Measurements from ENCODE around the gene SLCO2A1.

SLCO2A1 gene

DNA sequence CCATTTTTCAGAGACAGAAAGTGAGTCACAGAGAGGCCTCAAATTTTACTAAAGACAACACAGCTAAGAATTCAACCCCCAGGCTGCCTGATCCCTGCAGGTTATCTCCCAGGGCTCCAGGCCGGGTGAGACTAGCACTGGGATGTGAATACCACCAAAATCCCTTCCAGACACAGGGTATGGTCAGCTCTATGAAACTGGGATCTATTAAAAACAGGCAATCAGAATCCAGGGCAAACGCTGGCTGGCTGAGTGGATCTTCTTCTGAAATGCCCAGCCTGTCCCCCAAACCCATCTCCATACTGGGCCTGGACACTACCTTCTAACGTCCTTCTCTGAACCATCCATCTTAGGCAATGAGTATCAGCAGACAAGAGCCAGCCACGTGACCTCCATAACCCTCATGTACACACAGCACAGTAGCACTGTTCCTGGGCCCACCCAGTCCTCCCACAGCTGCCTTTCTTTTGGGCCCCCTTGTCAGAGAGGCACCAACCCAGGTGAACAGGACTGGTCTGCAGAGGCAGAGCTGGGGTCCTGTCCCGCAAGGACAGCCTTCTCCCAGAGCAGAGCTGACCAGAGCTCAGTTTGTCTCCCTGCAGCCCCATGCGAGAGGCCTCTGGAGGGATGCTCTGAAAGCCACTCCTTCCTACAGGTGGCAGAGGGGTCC is 135.9 kb downstream of the SLCO2A1 start:
- H3K9me3 Mint-ChIP-seq = no peaks in the 10 kb centered on the region
- H3K4me3 Mint-ChIP-seq = no peak overlapping the region
- H3K4me1 Mint-ChIP-seq = peaks cover 11% of the 10 kb centered on the region
- DNase-seq = no peak
- H3K27me3 Mint-ChIP-seq = peaks cover 71% of the 10 kb centered on the region
- ATAC-seq = no peak
- H3K27ac Mint-ChIP-seq = no peak overlapping the region

DNA sequence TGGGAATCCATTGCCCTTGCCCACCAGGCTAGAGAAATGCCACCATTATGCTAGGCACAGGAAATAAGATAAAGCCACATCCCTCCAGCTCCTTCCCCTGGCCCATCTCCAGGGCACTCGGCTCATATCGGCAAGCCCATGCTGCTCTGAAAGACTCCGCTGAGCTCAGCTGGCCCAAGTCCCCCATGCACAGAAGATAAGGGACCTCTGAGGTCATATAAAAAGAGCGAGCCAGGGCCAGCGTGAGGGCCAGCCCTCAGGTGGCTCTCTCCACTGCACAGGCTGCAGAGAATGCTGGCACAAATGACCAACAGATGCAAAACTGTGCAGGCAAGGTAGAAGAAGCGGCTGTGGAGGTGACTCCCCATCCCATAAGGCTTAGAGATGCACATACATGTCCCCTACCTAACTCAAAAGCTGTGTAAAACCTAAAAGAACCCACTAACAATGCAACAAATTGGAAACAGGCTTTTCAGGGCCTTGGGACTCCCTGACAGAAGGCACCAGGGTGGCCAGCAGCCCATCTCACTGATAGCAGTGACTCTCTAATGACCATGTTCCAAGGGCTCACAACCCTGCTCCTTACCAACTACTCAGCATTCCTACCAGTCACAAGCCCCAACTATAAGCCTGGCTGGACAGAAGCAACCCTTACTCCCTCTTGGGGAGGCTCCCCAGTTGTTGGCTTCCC is 137.0 kb downstream of the SLCO2A1 start:
- peaks cover 73% of the 10 kb centered on the region for H3K27me3 Mint-ChIP-seq
- H3K9me3 Mint-ChIP-seq = no peaks in the 10 kb centered on the region
- H3K27ac Mint-ChIP-seq = no peak overlapping the region
- H3K4me3 Mint-ChIP-seq = no peak overlapping the region
- ATAC-seq (no peak), DNase-seq (no peak)
- peaks cover 11% of the 10 kb centered on the region for H3K4me1 Mint-ChIP-seq

DNA sequence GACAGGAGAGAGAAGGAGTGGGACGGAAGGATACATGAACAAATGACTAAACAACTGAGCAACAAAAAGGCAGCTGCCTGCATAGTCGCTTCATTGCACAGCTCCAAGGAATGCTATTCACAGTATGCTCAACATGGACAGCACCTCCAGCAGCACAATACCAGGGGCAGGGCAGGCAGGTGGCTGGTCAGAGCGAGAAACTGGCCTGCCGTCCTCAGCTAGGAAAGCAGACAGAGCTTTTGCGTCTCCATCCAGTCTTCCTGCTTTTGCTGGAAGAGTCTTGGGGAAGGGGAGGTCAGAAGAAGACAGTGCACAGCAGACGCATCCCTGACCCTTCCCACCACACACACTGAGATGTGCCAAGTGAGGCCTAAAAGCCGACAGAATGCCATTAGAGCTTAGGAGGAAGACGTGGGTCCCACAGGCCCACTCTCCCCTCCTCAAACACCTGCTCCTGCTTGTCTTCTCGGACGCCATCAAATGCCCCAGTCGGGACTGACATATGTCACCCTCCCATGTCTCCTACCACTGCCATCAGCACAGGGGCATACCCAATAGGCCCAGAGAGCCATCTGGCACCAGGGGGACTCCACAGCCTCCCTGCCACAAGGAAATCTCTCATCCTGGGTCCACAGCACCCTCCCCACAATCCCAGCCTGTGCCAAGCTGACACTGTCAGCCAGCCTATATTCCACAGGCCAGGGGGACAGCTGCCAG is 137.9 kb downstream of the SLCO2A1 start:
- Mint-ChIP-seq H3K4me3 (no peak overlapping the region), H3K9me3 (no peaks in the 10 kb centered on the region), H3K27me3 (peaks cover 69% of the 10 kb centered on the region), H3K4me1 (peaks cover 11% of the 10 kb centered on the region), H3K27ac (no peak overlapping the region)
- DNase-seq (no peak), ATAC-seq (no peak)

DNA sequence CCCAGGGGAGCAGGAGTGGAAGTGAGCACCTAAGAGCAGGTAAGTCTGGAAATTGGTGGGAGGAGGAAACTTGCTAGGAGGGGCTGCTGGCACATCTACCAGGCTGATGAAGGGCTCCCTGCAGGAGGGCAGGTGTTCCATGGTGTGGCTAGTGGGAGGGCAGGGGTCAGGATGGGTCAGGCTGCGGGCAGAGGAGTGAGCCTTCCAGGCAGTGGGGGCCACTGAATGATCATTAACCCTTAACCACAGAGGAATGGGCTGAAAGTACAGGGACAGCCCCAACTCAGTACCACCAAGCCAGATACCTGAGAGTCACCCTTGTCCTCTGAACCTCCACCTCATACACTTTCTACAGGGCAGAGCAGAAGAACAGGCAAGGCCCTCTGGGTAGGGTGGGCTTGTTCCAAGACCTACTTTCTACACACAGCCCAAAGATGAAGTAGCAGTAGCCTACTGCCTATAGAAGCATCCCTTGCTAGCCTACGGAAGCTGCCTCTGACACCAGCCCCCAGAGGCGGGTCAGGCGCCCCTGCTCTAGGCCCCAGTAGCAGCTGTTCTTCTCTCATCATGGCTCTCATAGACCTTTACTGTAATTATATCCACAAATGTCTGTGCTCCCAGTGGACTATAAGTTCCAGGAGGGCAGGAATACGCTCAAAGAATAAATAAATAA is 138.6 kb downstream of the SLCO2A1 start:
- H3K27me3 Mint-ChIP-seq = peaks cover 62% of the 10 kb centered on the region
- ATAC-seq = no peak
- H3K4me1 Mint-ChIP-seq = peaks cover 10% of the 10 kb centered on the region
- H3K9me3 Mint-ChIP-seq = no peaks in the 10 kb centered on the region
- DNase-seq = no peak
- H3K4me3 Mint-ChIP-seq = no peak overlapping the region
- H3K27ac Mint-ChIP-seq = no peak overlapping the region

DNA sequence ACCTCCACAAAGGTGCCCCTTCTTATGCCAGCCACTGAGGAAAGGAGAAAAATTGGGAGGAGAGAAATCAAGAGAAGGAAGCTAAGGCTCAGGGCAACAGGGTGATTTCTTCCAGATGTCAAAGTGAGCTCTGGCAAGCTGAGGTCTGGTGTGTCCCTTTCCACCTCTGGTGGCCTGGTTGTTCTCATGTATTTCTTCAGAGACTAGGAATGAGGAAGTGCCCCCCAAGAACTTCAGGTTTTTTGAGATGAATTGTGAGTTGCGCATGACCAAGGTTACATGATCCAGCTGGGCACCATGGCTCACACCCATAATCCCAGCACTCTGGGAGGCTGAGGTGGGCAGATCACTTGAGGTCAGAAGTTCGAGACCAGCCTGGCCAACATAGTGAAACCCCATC is 139.7 kb downstream of the SLCO2A1 start:
- Mint-ChIP-seq H3K4me1 (peaks cover under 1% of the 10 kb centered on the region), H3K27me3 (peaks cover 54% of the 10 kb centered on the region), H3K4me3 (no peak overlapping the region), H3K27ac (peak overlapping the region; percentile 20 to 41), H3K9me3 (no peaks in the 10 kb centered on the region)
- no peak for ATAC-seq
- DNase-seq = no peak

DNA sequence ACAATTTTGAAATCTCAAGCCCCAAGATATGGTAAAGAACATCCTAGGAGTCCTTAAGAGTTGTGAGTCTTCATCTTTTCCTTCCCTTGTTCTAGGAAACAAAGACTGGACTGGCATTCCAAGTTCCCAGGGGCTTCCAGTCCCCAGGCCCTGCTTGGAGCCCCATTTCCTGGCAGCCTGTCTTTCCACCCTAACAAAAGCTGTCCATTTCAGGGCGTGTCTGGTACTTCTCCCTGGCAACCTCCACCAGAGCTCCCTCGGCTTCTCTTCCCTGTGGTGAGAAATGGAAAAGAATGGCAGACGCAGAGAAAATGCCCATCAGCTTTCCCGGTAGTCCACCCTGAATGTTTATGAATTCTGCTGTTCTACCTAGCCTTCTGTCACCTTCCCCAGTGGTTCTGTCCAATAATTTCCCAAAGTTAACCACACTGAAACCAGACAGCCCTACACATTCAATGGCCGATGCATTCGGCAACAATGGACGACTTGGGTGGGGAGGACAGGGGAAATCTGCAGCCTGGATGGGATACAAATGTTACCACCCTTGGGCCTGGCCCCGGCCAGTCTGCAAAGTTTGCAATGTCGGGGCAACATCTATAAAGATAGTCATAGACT is 140.9 kb downstream of the SLCO2A1 start:
- Mint-ChIP-seq H3K4me3 (no peak overlapping the region), H3K27ac (no peak overlapping the region), H3K4me1 (no peaks in the 10 kb centered on the region), H3K27me3 (peaks cover 54% of the 10 kb centered on the region), H3K9me3 (no peaks in the 10 kb centered on the region)
- DNase-seq = no peak
- no peak for ATAC-seq

DNA sequence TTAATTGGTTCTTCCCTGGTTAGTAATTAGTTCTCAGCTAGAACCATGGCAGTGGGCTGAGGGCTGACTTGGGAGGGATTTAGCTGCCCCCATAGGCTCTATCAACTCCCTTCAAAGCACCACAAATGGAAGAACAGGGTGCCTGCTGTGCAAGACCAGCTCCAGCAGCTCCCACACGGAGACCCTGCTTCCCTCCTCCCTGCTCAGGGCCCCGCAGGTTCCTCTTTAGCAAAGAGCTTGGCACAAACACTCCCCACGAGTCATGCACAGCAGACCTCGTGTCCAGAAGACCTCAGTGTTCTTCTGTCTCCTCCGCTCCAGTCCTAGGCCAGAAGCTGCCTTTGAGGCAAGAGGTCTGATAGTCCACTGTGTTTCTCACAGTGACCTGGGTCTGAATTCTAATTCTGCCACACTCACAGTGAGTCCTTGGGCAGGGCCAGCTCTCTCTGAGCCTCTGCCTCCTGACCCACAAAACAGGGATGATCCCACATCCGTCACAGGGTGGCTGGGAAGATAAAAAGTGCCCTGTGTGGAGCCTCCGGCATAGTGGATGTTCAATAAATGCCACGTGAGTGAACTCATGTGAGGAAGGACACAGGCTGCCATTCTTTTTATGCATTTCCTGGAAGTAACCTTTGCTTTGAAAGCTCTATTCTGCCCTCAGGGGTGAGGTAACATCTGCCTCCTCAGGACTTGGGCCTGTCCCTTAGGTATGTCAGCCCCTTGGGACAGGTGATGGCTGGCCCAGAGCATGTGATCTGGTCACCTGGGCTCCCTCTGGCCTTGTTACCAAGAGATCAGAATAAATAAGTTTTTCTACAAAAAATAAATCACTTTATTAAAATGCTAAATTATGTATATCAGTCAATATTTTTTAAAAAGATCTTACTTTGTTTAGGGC is 141.7 kb downstream of the SLCO2A1 start:
- Mint-ChIP-seq H3K9me3 (no peaks in the 10 kb centered on the region), H3K4me3 (no peak overlapping the region), H3K27ac (peak overlapping the region; percentile 9 to 44), H3K27me3 (peaks cover 49% of the 10 kb centered on the region), H3K4me1 (no peaks in the 10 kb centered on the region)
- no peak for DNase-seq
- ATAC-seq = no peak

DNA sequence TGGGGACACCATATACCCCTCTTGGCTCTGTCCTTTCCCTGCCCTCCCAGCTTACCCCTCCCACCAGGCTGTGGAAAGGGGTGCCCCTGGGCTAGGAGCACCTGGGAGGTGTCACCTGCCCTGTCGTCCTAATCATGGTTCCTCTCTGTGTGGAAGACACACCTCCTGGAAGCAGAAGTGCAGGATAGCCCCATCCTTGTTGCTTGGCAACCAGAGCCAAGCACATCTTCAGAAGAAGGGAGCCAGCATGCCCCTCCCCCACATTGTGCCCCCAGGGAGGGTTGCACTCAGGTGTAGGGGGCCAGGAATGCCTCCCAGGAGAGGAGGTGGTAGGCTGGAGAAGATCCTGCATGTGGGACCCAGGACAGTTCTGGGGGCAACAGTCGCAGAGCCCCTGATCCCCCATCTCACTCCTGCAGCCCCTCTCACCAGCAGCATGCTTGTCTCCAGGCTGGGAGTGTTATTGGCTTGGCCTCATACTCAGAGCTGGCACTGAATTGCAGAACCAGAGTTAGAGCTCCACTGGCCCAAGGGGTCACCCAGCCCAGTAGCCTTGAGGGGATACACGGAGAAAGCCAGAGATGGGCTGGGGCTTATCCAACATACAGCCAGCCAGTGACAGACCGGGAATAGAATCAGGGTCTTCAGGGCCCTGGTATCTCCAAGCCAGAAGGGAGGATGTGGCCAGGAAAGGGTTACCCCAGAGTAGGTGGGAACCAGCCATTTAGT is 142.5 kb downstream of the SLCO2A1 start:
- ATAC-seq = no peak

DNA sequence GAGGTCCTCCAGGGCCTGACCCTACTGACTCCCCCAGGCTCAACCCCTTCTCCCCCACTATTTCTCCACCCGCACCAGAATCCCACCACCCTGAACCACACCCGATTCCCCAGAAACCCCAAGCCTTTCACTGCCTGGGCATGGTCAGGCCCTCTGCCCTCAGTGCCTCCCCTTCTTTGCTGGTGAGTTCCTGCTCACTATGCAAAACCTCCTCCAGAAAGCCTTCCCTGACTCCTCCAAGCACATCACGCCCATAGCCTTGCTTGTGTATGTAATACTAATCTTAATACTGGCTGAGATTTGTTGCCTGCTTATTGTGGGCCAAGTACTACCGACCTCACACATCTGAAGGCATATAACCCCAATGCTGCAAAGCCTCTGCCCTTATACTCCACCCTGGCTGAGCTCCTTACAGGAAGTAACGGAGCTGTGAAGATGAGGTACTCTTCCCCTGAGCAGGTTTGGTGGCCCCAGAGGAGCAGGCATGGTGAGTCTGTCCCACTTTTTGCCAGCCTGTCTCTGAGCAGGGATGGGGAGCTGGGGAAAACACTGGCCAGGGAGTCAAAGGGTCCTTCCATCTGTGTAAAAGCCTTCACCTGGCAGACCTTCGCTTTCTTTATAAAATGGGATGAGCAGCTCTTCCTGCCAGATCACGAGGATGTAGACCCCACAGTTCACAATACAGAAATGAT is 143.5 kb downstream of the SLCO2A1 start:
- H3K4me1 Mint-ChIP-seq = peaks cover 13% of the 10 kb centered on the region
- no peak overlapping the region for H3K4me3 Mint-ChIP-seq
- no peaks in the 10 kb centered on the region for H3K9me3 Mint-ChIP-seq
- H3K27ac Mint-ChIP-seq = no peak overlapping the region
- DNase-seq = no peak
- no peak for ATAC-seq
- H3K27me3 Mint-ChIP-seq = peaks cover 30% of the 10 kb centered on the region

More for the DNA sequence above, 142.5 kb downstream of the SLCO2A1 start:
- Mint-ChIP-seq H3K4me3 (no peak overlapping the region), H3K27ac (no peak overlapping the region), H3K27me3 (peaks cover 41% of the 10 kb centered on the region), H3K4me1 (peaks cover 7% of the 10 kb centered on the region), H3K9me3 (no peaks in the 10 kb centered on the region)
- no peak for DNase-seq

DNA sequence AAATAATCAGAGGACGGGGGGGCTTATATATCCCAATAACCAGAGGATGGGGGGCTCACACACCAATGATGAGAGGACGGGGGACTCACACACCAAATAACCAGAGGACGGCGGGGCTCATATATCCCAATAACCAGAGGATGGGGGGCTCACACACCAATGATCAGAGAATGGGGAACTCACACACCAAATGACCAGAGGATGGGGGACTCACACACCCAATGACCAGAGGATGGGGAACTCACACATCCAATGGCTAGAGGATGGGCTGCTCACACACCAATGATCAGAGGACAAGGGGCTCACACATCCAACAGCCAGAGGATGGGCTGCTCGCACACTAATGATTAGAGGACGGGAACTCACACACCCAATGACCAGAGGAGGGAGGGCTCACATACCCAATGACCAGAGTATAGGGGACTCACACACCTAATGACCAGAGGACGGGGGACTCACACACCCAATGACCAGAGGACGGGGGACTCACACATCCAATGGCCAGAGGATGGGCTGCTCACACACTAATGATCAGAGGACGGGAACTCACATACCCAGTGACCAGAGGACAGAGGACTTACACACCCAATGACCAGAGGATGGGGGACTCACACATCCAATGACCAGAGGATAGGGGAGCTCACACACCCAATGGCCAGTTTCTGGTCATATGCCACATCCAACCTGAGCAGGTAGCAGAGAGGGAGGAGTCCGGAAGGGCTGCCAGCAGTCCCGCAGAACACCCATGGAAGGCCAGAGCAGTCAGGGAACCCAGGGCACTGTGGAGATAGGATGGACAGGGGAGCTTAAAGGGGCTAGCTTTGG is 144.6 kb downstream of the SLCO2A1 start:
- Mint-ChIP-seq H3K4me1 (peaks cover 13% of the 10 kb centered on the region), H3K4me3 (no peak overlapping the region), H3K9me3 (peaks cover 0 to 8% of the 10 kb centered on the region in 2 donors), H3K27me3 (peaks cover 28% of the 10 kb centered on the region), H3K27ac (no peak overlapping the region)
- no peak for ATAC-seq
- DNase-seq = no peak

DNA sequence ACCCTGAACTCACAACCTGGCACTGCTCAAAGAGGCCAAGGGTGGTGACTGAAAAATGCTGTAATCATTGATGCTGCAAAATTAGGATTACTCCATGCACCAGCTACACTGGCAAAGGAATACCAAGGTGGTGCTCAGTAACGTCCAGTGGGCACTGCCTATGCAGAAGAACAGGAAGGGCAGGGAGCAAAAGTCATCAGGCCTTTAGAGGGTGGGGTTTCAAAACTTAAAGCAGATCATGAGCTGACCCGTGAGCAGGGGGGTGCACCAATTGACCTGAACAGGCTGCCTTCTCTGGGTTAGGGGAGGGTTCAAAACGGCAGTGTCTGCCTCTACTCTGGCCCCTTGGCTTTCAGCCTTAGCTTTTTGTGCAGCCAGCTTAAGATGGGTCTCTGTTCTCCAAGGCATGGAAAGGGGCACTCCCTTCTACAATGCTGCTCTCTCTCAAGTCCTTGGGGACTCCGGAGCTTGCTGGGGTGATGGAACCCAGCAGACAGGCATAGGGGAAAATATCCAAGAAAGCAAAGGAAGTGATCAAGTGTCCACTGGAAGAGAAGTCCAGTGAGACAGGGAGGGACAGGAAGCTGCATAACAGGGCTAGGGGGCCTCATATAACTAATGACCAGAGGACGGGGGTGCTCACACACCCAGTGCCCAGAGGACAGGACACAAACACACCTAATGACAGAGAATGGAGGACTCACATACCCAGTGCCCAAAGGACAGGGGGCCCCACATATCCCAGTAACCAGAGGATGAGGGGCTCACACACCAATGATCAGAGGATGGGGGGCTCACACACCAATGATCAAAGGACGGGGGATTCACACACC is 145.5 kb downstream of the SLCO2A1 start:
- Mint-ChIP-seq H3K4me1 (peaks cover 13% of the 10 kb centered on the region), H3K27me3 (peaks cover 28% of the 10 kb centered on the region), H3K4me3 (no peak overlapping the region), H3K27ac (no peak overlapping the region), H3K9me3 (peaks cover 0 to 12% of the 10 kb centered on the region in 2 donors)
- DNase-seq (no peak), ATAC-seq (no peak)

DNA sequence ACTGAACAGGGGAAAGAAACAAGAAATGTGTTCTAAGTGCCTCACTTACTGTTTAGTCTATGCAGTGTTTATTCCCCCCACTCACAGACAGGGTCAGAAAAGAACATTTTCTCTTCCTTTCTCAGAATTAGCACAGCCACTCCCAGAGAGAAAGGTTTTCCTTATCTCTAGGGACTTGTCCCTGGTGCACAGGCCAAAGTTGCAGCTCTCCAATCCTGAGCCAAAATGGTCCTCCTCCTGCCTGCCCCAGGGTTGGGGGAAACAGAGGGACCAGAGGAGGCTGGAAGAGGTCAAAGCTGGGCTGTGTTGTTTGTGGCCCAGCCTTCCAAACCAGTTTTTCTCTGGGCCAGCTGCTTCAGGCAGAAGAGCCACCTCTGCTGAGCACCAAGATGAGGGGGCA is 146.1 kb downstream of the SLCO2A1 start:
- Mint-ChIP-seq H3K9me3 (peaks cover 3 to 12% of the 10 kb centered on the region in 2 donors), H3K27me3 (peaks cover 28% of the 10 kb centered on the region), H3K27ac (peak overlapping the region in 1 of 2 donors; percentile 88), H3K4me3 (no peak overlapping the region), H3K4me1 (peaks cover 13% of the 10 kb centered on the region)
- ATAC-seq (no peak), DNase-seq (no peak)

All from stimulated activated naive CD8-positive, alpha-beta T cell treated with anti-CD3 and anti-CD28 coated beads, Interleukin-15, amount 100 ng/mL, for 72 hours (primary cell).